Glomerular visceral epithelial cell (primary cell): ENCODE results near the gene LAMC3.

Source experiments
- DNase-seq: peaks from one replicate; pipeline ENCODE4 v3.0.0-alpha.2; 2016; ENCODE audit errors: extremely low spot score

The LAMC3 gene

DNA sequence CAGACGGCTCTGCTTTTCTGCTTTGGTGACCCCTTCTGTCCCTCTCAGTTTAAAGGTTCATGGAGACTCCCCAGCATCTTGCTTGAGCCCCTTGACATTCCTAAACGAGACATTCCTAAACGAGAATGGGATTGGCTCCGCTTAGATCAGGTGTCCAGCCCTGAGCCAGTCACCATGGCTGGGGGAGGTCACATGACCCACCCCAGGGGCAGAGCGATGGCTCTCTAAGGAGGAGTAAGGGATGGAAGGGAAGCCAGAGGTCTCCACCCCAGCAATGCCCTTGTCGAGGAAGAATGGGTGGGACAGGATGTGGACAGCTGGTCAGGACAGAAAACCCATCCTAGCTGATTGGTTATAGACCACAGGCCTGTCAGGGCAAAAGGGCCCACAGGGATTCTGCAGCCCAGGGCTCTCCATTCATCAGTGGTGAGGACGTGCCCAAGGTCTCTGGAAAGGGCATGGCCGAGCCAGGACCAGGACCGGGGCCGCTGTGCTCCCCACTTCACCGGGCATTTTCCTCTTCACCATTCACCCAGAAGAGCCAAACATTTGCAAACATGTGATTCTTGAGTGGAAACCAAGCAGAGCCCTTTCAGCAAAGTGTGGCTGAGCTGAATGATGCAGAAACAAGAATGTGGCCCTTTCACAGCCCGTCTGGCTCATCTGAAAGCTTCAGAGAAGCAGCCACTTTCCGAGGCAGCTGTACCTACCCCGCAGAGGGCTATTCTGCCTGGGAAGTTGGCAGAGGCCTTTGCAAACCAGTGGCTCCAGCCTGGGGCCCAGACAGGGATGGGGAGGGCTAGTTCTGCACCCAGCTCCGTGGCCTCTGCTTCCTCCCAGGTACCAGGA lies 67.6 kb downstream of the LAMC3 start:
- no peak for DNase-seq

DNA sequence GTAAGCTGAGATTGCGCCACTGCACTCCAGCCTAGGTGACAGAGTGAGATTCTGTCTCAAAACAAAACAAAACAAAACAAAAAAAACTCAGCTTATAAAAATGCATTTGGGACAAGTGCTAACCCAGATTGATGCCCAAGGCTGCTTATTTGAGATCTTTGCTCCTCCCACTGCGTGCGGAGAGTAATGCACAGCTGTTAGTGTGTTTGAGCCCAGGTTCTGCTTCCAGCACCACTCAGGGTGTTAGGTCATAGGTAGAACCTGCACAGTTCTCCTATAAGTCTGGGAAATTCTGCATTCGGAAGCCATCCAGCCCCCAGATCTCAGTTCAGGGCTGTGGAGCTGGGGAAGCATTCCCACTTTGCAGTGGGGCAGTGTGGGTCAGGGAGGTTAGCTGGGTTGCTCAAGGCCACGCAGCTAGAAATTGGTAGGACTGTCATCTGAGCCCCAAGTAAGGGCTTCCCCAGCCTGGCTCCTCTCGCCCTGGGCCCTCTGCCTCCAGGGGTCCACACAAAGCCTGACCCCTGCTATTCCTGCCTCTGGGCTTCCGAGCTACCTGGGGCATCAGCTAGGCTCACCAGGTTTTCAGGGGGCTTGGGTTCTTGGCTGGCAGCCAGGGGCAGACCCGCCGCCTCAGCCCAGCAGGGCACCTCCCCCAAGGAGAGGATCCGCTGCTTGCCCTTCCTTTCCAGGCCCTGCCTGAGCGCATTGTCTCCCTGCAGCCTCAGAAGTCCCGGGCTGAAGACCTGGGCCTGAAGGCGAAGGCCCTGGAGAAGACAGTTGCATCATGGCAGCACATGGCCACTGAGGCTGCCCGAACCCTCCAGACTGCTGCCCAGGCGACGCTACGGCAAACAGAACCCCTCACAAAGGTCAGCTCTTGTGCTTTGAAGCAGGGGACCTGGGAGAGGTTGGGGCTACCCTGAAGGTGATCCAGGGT lies 69.7 kb downstream of the LAMC3 start:
- DNase-seq: no peak

DNA sequence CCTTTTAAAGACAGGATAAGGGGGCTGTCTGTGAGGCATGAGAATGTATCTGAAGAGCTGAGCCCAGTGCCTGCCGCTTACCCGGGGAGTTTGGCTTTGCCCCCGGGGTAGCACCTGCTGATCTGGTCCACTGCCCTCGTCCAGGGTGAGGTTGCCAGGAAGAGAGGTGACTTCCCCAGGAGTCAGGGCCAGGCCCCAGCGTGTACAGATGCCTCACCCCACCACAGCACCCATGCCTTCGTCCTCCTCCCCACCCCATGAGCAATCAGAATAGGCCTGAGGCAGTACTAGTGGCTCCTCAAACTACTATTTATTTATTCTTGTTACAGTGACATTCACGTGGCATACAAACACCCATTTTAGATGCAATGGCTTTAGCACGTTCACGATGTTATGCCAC lies 71.6 kb downstream of the LAMC3 start:
- no peak for DNase-seq

DNA sequence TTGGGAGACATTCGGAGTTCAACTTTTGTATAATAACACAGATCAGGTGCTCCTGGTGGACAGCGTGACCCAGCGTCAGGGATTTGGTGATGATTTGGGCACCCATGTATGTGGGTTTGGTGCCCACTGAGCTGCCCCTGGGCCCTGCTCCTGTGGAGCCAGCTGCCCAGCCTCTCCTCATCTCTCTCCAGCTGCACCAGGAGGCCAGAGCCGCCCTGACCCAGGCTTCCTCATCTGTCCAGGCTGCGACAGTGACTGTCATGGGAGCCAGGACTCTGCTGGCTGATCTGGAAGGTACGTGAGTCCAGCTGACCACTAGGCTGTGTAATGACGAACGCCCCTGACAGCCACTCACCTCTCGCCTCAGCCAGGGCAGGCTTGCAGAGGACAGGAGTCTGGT lies 72.9 kb downstream of the LAMC3 start:
- no peak for DNase-seq

DNA sequence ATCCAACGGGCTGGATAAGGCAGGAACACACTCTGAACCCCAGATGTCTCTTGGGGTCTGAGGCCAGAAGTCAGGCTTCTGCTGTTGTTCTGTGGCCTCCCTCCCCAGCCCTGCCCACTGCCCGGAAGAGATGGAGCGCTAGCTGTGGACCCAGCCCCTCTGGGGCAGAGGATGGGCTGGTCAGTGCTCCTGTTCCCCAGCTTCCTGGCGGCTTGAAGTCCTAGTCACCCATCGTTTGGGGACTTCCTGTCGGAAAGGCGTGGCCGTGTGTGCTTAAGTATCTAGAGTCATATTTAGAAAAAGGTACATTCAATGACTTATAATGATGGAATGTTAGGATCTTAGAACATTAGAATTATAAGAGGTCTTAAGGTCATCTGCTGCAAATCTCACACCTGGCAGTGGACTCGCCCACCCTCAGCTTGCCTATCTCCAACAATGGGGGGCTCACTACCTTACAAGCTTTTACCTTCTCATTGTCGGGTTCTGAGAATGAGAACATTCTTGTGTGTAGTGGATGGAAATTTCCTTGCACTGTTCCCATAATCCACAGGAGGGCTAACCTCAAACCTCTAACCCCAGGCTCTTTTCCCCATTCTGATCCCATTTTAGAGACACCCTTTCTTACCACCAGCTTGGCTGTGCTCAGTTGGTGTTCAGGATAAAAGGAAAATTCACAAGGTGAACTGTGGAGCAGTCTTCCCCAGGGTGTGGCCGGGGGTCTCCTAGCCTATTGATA lies 74.0 kb downstream of the LAMC3 start:
- DNase-seq: no peak

DNA sequence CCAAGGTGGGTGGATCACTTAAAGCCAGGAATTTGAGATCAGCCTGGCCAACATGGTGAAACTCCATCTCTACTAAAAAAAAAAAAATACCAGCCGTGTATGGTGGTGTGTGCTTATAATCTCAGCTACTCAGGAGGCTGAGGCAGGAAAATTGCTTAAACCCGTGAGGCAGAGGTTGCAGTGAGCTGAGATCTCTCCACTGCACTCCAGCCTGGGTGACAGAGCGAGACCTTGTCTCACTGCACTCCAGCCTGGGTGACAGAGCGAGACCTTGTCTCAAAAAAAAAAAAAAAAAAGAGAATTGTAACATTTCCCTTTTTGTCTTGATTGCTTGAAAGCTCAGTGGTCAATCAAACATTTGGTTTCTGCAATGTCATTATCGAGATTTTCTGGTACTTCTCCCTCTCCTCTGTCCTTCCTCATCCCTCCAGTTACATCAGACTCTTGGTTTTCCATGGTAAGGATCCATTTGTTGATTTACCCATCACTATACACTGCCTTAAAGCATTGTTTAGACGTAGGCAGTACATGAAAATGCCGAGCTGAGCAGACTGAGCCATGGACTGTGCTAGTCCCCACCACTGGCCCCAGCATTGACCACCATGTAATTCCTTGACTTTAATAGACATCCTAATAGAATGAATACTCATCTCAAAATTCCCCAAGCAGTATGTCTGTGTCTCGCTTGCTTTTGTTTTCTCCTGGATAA lies 75.8 kb downstream of the LAMC3 start:
- no peak for DNase-seq

DNA sequence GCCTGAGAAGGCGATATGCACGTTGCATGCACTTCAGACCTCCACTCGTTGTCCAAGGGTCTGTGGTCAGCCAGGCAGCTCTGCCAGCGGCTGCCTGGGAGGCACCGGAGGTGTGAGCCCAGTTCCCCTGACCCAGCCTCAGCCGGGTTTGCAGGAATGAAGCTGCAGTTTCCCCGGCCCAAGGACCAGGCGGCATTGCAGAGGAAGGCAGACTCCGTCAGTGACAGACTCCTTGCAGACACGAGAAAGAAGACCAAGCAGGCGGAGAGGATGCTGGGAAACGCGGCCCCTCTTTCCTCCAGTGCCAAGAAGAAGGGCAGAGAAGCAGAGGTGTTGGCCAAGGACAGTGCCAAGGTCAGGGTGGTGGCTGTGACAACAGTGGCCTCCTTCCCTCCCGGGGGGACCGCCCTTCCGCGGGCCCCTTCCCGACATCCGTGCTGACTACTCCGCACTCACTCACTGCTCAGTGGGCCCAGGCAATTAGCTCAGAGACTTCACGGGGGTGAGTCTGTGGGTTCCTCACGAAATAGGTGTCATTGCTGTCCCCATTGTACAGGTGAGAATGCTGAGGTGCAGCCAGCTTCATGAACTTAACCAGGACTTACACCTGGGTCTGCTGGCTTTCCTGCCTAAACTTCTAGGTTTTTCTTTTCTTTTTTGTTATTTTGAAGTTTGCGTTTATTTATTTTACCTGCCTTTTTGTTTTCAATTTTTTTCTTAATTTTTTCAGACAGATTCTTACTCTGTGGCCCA lies 76.6 kb downstream of the LAMC3 start:
- no peak for DNase-seq

DNA sequence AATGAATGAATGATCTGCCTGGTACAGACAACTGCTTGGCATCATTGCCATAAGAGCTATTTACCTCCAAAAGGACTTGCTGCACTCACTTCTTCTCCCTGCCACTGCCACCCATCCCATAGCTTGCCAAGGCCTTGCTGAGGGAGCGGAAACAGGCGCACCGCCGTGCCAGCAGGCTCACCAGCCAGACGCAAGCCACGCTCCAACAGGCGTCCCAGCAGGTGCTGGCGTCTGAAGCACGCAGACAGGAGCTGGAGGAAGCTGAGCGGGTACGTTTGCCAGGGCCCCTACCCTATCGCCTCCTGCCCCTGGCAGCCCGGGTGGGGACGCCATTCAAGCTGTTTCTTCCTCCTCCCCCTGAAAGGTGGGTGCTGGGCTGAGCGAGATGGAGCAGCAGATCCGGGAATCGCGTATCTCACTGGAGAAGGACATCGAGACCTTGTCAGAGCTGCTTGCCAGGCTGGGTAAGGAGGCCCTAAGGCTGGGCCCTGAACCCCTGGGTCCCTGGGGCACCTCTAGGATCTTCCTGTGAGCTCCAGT lies 78.5 kb downstream of the LAMC3 start:
- DNase-seq: no peak

DNA sequence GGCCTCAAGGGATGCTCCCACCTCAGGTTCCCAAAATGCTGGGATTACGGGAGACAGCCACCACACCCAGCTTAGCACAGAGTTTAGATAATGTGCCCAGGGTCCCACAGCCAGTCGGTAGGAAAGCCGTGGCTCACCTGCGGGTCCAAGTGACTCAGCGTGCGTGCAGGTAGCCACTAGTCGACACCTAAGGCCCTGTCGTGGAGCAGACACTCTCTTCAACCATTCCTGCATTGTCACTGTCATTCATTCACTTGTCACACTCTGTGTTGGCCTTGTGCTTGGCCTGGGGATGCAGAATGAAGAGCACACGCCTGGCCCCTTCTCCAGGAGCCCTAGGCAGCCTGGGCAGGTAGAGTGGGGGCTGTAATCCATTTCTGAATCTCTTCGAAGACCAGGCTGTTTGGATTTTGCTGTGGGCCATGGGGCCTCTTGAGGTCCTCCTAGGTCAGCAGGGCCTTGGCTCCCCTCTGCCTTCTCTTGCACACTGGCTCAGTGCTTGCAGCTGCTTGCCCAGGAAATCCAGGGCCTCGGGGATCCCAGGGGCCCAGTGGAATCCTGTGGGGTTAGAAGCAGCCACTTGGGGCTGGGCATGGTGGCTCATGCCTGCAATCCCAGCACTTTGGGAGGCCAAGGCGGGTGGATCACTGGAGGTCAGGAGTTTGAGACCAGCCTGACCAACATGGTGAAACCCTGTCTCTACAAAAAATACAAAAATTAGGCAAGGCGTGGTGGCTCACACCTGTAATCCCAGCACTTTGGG lies 81.2 kb downstream of the LAMC3 start:
- DNase-seq: no peak

DNA sequence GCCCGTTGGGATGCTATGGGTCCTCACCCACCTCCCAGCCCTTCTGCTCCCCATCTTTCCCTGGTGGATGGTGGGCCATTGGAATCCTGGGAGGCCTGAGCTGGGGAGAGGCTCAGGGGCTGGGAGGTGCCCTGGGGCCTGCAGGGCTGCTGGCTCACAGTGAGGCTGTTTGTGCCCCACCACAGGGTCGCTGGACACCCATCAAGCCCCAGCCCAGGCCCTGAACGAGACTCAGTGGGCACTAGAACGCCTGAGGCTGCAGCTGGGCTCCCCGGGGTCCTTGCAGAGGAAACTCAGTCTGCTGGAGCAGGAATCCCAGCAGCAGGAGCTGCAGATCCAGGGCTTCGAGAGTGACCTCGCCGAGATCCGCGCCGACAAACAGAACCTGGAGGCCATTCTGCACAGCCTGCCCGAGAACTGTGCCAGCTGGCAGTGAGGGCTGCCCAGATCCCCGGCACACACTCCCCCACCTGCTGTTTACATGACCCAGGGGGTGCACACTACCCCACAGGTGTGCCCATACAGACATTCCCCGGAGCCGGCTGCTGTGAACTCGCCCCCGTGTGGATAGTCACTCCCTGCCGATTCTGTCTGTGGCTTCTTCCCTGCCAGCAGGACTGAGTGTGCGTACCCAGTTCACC lies 82.5 kb downstream of the LAMC3 start:
- no peak for DNase-seq

DNA sequence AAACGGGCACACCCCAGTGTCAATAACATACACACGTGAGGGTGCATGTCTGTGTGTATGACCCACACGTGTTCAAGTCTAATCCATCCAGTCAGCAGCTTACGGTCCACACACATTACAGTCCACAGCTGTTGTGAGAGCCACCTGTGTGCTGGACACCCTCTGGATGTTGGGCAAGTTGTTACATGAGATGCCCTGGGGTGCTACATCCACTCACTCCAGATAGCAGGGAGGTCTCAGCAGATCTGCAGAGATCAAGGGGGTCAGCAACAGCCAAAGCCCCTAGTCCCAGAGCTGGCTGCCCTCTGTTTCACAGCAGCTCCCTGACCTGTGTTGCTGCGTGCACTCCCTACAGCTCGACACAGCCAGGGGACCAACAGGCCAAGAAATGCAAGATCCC lies 83.1 kb downstream of the LAMC3 start:
- no peak for DNase-seq

DNA sequence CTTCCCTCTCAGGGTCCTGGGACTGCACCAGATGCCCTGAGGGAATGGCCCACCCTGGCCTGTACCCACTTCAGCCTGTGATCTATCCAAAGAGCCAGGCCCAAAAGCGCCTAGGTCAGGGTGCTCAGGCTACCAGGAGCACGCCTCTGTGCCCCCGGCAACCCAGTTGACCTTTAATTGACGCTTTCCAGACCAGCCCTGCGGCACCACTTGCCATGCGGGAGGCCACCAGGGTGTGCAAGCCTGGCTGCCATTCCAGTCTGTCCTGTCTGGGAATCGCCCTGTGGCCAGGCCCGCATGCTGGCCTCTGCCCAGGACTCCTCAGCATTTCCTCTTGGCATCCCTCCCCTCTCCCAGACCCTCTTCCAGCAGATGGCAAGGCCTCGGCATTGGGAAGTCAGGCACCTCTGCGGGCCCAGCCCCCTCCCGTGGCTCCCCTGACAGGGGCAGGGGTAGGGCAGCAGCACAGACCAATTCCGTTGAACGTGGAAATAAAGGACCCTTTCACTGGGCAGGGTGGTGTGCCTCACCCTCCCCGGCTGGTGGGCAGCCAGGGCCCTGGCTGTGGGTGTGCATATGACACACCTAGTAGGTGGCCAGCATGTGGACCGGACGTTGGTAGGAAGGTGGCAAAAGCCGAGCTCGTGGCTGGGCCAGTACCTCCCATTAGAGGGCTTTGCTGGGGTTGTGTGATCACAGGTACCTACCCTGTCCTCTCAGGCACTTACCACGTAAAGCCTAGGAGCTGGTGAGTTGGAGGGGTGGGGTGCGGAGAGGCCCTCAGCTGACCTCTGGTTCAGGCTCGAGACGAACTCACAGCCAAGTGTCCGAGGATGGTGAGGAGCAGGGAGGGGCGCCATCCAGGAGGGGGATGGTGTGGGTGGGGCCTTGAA lies 83.8 kb downstream of the LAMC3 start:
- no peak for DNase-seq

DNA sequence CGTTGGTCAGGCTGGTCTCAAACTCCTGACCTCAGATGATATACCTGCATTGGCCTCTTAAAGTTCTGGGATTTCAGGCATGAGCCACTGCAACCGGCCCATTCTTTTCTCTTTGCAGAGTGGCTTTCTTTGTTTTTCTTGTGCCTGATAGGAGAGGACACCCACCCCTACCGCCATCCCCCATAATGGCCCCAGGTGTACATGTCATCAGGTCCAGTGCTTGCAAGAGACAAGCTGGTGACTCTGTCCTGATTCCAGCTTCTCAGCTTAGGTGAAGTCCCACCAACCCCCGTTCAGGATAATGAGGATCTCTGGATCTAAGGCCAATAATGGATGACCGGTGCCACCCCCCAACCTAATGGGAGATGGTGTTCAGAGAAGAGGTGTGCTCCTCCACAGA lies 85.0 kb downstream of the LAMC3 start:
- DNase-seq: no peak

DNA sequence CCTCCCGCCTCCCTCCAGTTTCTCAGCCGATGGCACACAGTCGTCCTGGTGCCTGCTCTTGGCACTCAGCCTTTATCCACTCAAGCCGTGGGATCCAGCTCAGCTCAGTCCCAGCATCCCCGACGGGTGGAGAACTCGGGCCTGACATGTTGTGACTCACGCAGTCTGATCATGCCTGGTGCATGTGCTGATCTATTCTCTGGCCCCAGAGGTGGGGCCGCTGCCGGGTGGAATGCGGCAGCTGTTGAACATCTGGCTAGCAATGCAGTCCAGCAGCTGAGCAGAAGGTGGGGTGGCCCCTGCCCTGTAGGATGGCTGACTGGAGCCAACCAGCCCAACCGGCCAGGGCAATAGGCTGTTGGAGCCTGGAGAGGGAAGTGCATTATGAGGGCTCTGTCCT lies 85.6 kb downstream of the LAMC3 start:
- peak; percentile 18 for DNase-seq

DNA sequence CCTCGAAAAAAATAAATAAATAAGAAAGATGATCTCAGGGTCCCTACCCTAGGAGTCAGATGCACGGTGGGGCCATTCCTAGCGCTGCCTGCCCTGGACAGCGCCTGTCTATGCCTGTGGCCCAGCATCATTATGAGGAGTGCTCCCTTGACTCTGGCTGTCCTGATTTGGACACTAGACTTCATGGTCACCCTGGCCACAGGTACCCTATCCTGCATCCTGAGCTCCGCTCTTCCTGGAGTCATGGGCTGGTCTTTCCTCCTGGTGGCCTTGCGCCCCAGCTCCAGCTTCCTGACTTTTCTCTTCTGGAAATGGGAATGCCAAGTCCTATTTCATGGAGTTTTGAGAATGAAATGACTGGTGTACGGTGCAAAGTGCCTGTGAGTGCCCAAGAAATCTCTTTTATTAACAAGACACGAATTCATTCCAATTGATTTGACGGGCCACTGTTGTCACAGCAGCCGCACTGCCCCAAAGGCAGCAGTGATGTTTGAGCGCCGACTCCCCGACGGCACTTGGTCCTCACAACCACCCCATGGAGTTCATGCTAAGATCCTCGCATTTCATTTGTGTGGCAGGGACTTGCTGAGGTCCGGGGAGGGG lies 86.8 kb downstream of the LAMC3 start:
- DNase-seq: no peak

DNA sequence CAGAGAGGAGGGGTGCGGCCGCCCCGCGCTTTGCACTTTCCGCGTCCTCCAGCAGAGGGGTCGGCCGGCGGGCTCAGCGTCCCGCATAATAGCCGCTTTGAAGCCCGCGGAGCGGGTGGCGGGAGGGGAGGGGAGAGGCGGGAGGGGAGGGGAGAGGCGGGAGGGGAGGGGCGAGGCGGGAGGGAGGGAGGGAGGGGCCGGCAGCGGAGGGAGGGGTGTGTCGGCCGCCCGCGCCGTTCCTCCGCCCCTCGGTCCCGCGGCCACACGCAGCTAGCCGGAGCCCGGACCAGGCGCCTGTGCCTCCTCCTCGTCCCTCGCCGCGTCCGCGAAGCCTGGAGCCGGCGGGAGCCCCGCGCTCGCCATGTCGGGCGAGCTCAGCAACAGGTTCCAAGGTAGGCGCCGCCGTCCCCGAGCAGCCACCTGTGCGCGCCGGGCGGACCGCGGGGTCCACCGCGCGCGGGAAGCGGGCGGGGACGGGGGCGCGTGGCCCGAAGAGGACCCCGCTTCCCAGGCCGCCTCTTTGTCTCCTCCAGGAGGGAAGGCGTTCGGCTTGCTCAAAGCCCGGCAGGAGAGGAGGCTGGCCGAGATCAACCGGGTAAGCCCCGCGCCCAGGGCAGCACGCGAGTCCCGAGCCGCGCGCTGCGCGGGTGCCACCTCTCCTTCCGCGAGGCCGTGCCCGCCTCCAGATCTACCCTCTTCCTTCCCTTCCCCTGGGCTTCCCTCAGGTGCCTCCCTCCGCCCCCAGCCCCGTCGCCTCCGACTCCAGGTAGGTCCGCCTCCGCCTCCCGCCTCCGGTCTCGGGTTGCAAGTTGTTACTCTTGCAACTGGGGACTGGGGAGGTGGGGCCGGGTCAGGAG lies 87.5 kb downstream of the LAMC3 start, which contains the start of gene AIF1L:
AIF1L (plus strand) TSS at position 263 of the 857 bp plus-strand sequence; CDS start at position 362, 99 bp downstream.
- peak; percentile 60 for DNase-seq
